IMR-90 (cell line): ENCODE results near the gene MYT1. TPM values are rescaled to one million over a fixed set of nuclear protein-coding genes. Genes with fewer than 3 reads are reported as not detected.

Source experiments
- ATAC-seq: fragments of 200-7000 bp; cut with Tn5 transposase; 2 replicates; pipeline ENCODE4 v1.9.1; 2020; ENCODE audit warnings: low read depth, mild to moderate bottlenecking, moderate library complexity
- BruUV-seq: library from RNA; stranded (reverse); fragments of 400-500 nt; replicated peaks from 2 replicates; lab custom pipeline; 2021; lab: Mats Ljungman, UMichigan
- CTCF ChIA-PET: fragments of 300-600 bp; formaldehyde crosslinking; extraction: SDS; loops from one replicate; lab custom pipeline; 2021; ENCODE audit warnings: antibody characterized with exemption; lab: Yijun Ruan, JAX
- POLR2A ChIA-PET: fragments of 300-600 bp; sonication (Branson Sonifier 250); formaldehyde crosslinking; loops from one replicate; lab custom pipeline; 2022; ENCODE audit warnings: antibody characterized with exemption; ENCODE audit not compliant: unreplicated experiment; lab: Charles Lee
- DNase-seq: peaks from one replicate; pipeline ENCODE4 v3.0.0; 2013
- H2AFZ ChIP-seq: replicated peaks from 2 replicates; pipeline ENCODE3; 2013; ENCODE audit warnings: low read length, mild to moderate bottlenecking; ENCODE audit not compliant: poor library complexity
- H2AK5ac ChIP-seq: 2 replicates; pipeline ENCODE4 v1.6.1; 2013; ENCODE audit warnings: low read depth, low read length, inconsistent platforms
- H2AK9ac ChIP-seq: replicated peaks from 2 replicates; pipeline ENCODE3; 2013; ENCODE audit warnings: mild to moderate bottlenecking, low read depth, low read length, moderate library complexity; ENCODE audit not compliant: poor library complexity
- H2BK120ac ChIP-seq: 2 replicates; pipeline ENCODE4 v1.6.1; 2013; ENCODE audit warnings: low read depth, low read length, inconsistent platforms
- H2BK15ac ChIP-seq: 3 replicates; pipeline ENCODE4 v1.6.1; 2013; ENCODE audit warnings: low read depth, low read length, inconsistent platforms
- H2BK20ac ChIP-seq: 2 replicates; pipeline ENCODE4 v1.6.1; 2013; ENCODE audit warnings: low read depth, mild to moderate bottlenecking, inconsistent platforms, low read length, moderate library complexity
- H2BK5ac ChIP-seq: 2 replicates; pipeline ENCODE4 v1.6.1; 2013; ENCODE audit warnings: mild to moderate bottlenecking, low read depth, low read length, inconsistent platforms; ENCODE audit not compliant: poor library complexity, severe bottlenecking
- H3K14ac ChIP-seq: replicated peaks from 2 replicates; pipeline ENCODE4 v1.6.1; 2013; ENCODE audit warnings: low read depth, low read length, inconsistent platforms
- H3K18ac ChIP-seq: 2 replicates; pipeline ENCODE4 v1.6.1; 2013; ENCODE audit warnings: low read depth, low read length, control low read depth
- H3K23ac ChIP-seq: 2 replicates; pipeline ENCODE4 v1.6.1; 2013; ENCODE audit warnings: low read depth, low read length, inconsistent platforms
- H3K27ac ChIP-seq: 2 replicates; pipeline ENCODE4 v1.5.1; 2013; ENCODE audit warnings: mild to moderate bottlenecking, control low read depth, low read length; ENCODE audit not compliant: insufficient read depth
- H3K27me3 ChIP-seq: 2 replicates; pipeline ENCODE4 v1.6.1; 2013; ENCODE audit warnings: low read length; ENCODE audit not compliant: control insufficient read depth, insufficient read depth
- H3K36me3 ChIP-seq: 2 replicates; pipeline ENCODE4 v1.6.1; 2013; ENCODE audit warnings: low read length, mixed read lengths; ENCODE audit not compliant: control insufficient read depth, insufficient read depth
- H3K4ac ChIP-seq: 2 replicates; pipeline ENCODE4 v1.6.1; 2013; ENCODE audit warnings: low read depth, low read length, inconsistent platforms
- H3K4me1 ChIP-seq: 2 replicates; pipeline ENCODE4 v1.6.1; 2013; ENCODE audit warnings: low read length, mixed read lengths; ENCODE audit not compliant: control insufficient read depth, insufficient read depth
- H3K4me2 ChIP-seq: 2 replicates; pipeline ENCODE4 v1.6.1; 2013; ENCODE audit warnings: low read depth, mild to moderate bottlenecking, control low read depth, low read length, moderate library complexity
- H3K4me3 ChIP-seq: 2 replicates; pipeline ENCODE4 v1.5.1; 2013; ENCODE audit warnings: low read depth, mild to moderate bottlenecking, control low read depth, low read length, moderate library complexity; ENCODE audit not compliant: insufficient read depth
- H3K56ac ChIP-seq: 2 replicates; pipeline ENCODE4 v1.6.1; 2013; ENCODE audit warnings: low read length, inconsistent platforms; ENCODE audit not compliant: insufficient read depth; ENCODE audit errors: extremely low read depth
- H3K79me1 ChIP-seq, 2 experiments: 2 replicates each; pipeline ENCODE4 v1.6.1; 2013; ENCODE audit warnings: low read length in 2 of 2, inconsistent platforms in 1 of 2, low read depth in 1 of 2
- H3K9ac ChIP-seq: 2 replicates; pipeline ENCODE4 v1.6.1; 2013; ENCODE audit warnings: low read depth, low read length, control low read depth
- H3K9me1 ChIP-seq: 2 replicates; pipeline ENCODE4 v1.6.1; 2013; ENCODE audit warnings: low read length, inconsistent platforms; ENCODE audit not compliant: insufficient read depth
- H3K9me3 ChIP-seq: 2 replicates; pipeline ENCODE4 v1.6.1; 2013; ENCODE audit warnings: low read length; ENCODE audit not compliant: control insufficient read depth, insufficient read depth
- H4K20me1 ChIP-seq: 2 replicates; pipeline ENCODE4 v1.6.1; 2013; ENCODE audit warnings: low read length, inconsistent platforms; ENCODE audit not compliant: insufficient read depth
- H4K5ac ChIP-seq: 2 replicates; pipeline ENCODE4 v1.6.1; 2013; ENCODE audit warnings: mild to moderate bottlenecking, low read depth, low read length, control low read depth
- H4K8ac ChIP-seq, 2 experiments: 2 replicates each; pipeline ENCODE4 v1.6.1; 2013; ENCODE audit warnings: low read depth in 2 of 2, low read length in 2 of 2, control low read depth in 1 of 2, inconsistent platforms in 1 of 2
- H4K91ac ChIP-seq: 2 replicates; pipeline ENCODE4 v1.6.1; 2013; ENCODE audit warnings: low read depth, low read length, inconsistent platforms; ENCODE audit not compliant: insufficient read depth
- BHLHE40 ChIP-seq: fragments of 150-350 bp; IDR thresholded peaks from 2 replicates; pipeline ENCODE4 v1.6.1; 2016; ENCODE audit warnings: mild to moderate bottlenecking, low read depth, low read length
- CEBPB ChIP-seq: IDR thresholded peaks from 2 replicates; pipeline ENCODE4 v1.6.1; 2012; ENCODE audit warnings: low read depth, low read length, improper control_type of control experiment
- CHD1 ChIP-seq: IDR thresholded peaks from 2 replicates; pipeline ENCODE4 v1.6.1; 2012; ENCODE audit warnings: low read depth, low read length, improper control_type of control experiment
- CTCF ChIP-seq: conservative IDR thresholded peaks from 2 replicates; pipeline ENCODE4 v1.5.1; 2012; ENCODE audit warnings: mild to moderate bottlenecking, low read depth, low read length, improper control_type of control experiment
- ELK1 ChIP-seq: fragments of 150-350 bp; IDR thresholded peaks from 2 replicates; pipeline ENCODE4 v1.6.1; 2016; ENCODE audit warnings: low read depth, mild to moderate bottlenecking, low read length, moderate library complexity, borderline replicate concordance
- FOS ChIP-seq: fragments of 150-350 bp; IDR thresholded peaks from 2 replicates; pipeline ENCODE4 v1.6.1; 2016; ENCODE audit warnings: low read depth, low read length
- MAFK ChIP-seq: IDR thresholded peaks from 2 replicates; pipeline ENCODE4 v1.6.1; 2012; ENCODE audit warnings: low read depth, low read length, improper control_type of control experiment
- MAZ ChIP-seq: IDR thresholded peaks from 2 replicates; pipeline ENCODE4 v1.6.1; 2012; ENCODE audit warnings: low read depth, mild to moderate bottlenecking, low read length, improper control_type of control experiment, moderate library complexity, borderline replicate concordance
- MXI1 ChIP-seq: IDR thresholded peaks from 2 replicates; pipeline ENCODE4 v1.6.1; 2012; ENCODE audit warnings: low read depth, mild to moderate bottlenecking, low read length, moderate library complexity, borderline replicate concordance
- NFE2L2 ChIP-seq: fragments of 150-350 bp; IDR thresholded peaks from 2 replicates; pipeline ENCODE4 v1.6.1; 2016; ENCODE audit warnings: low read depth, mild to moderate bottlenecking, low read length
- POLR2A ChIP-seq: IDR thresholded peaks from 2 replicates; pipeline ENCODE4 v1.6.1; 2012; ENCODE audit warnings: mild to moderate bottlenecking, low read depth, low read length
- RAD21 ChIP-seq: IDR thresholded peaks from 2 replicates; pipeline ENCODE4 v1.6.1; 2012; ENCODE audit warnings: low read length, improper control_type of control experiment
- RCOR1 ChIP-seq: IDR thresholded peaks from 2 replicates; pipeline ENCODE4 v1.6.1; 2012; ENCODE audit warnings: mild to moderate bottlenecking, low read length, improper control_type of control experiment; ENCODE audit not compliant: insufficient replicate concordance
- RFX5 ChIP-seq: IDR thresholded peaks from 2 replicates; pipeline ENCODE4 v1.8.0; 2012; ENCODE audit warnings: low read depth, mild to moderate bottlenecking, low read length, moderate library complexity
- SMC3 ChIP-seq: fragments of 150-350 bp; IDR thresholded peaks from 2 replicates; pipeline ENCODE4 v1.6.1; 2016; ENCODE audit warnings: low read depth, mild to moderate bottlenecking, antibody characterized with exemption, low read length, moderate library complexity
- USF2 ChIP-seq: fragments of 150-350 bp; IDR thresholded peaks from 2 replicates; pipeline ENCODE4 v1.6.1; 2017; ENCODE audit warnings: mild to moderate bottlenecking, antibody characterized with exemption, low read length, low read depth
- WGBS, 2 experiments: methylation state at CpG; one replicate each; pipeline versions ENCODE4 v1.1.5 to v1.1.7; 2013; ENCODE audit warnings: missing lambda C conversion rate in 2 of 2; ENCODE audit not compliant: insufficient read length in 1 of 2; ENCODE audit errors: extremely low coverage in 2 of 2; 5-methylcytosine and 5-hydroxymethylcytosine counted together
- dilution Hi-C: fragments of 300-500 bp; cut with HindIII; formaldehyde crosslinking; loops from one replicate; pipeline ENCODE4 v1.14.3; 2018; ENCODE audit warnings: low sequenced_read_pairs; ENCODE audit not compliant: unreplicated experiment
- in situ Hi-C: fragments of 300-500 bp; cut with MboI; formaldehyde crosslinking; loops from 3 replicates; pipeline ENCODE4 v1.14.3; 2019; ENCODE audit warnings: low sequenced_read_pairs, inconsistent platforms, mixed read lengths
- intact Hi-C: fragments of 100-400 bp; cut with micrococcal nuclease; formaldehyde crosslinking; loops from 2 replicates; pipeline ENCODE4 v1.10.0; 2022
- polyA plus RNA-seq, 3 experiments: library from polyadenylated mRNA; depleted of rRNA; stranded (reverse); fragments of >200 nt; gene quantifications; 2 replicates each; pipeline ENCODE4 v1.2.3, GENCODE V29; 2012; ENCODE audit warnings: low replicate concordance in 1 of 3
- total RNA-seq: library from RNA; depleted of rRNA; stranded (reverse); fragments of >200 nt; gene quantifications from 2 replicates; pipeline ENCODE4 v1.2.3, GENCODE V29; 2012

MYT1 gene
- total and polyA plus RNA-seq, 2 of the 4 experiments (the other 2 are of a cell fraction): not detected

- no peak overlapping the region for H3K14ac ChIP-seq
- no peak overlapping the region for H4K8ac ChIP-seq
- no peak for DNase-seq
- ATAC-seq: no peak
- no peaks in the 10 kb centered on the region for H3K36me3 ChIP-seq
- H3K4ac ChIP-seq: no peak overlapping the region
- H3K18ac ChIP-seq: no peak overlapping the region
- no peak overlapping the region for H2BK15ac ChIP-seq
- no peak overlapping the region for H2AK5ac ChIP-seq
- H2AFZ ChIP-seq: no peak overlapping the region
- in situ Hi-C loops (no loop called here), dilution Hi-C loops (no loop called here), intact Hi-C loops (no loop called here)
- no peaks in the 10 kb centered on the region for H4K20me1 ChIP-seq
- H3K27ac ChIP-seq: no peak overlapping the region
- no TSS peak for BruUV-seq
- H3K9me3 ChIP-seq: no peaks in the 10 kb centered on the region
- no peak overlapping the region for H2AK9ac ChIP-seq
- no peak overlapping the region for H2BK5ac ChIP-seq
- ChIA-PET CTCF (interaction anchor here (0.6 kb wide), 1 partner anchor 21 kb away, joined by 4 read pairs; no protein-coding TSS in a partner anchor), POLR2A (no interaction called here)
- no peaks in the 10 kb centered on the region for H3K4me1 ChIP-seq
- no peaks in the 10 kb centered on the region for H3K79me1 ChIP-seq
- TF ChIP-seq MXI1 (no peak), NFE2L2 (no peak), RAD21 (no peak), MAZ (no peak), CHD1 (no peak), USF2 (no peak), SMC3 (no peak), FOS (no peak), ELK1 (no peak), POLR2A (no peak), BHLHE40 (no peak), CEBPB (no peak), RCOR1 (no peak), CTCF (no peak), MAFK (no peak), RFX5 (no peak)
- H3K9me1 ChIP-seq: no peaks in the 10 kb centered on the region
- no peak overlapping the region for H3K4me3 ChIP-seq
- 75% methylated on average over 8 of the region's 17 CpGs; no CpG with 5 or more reads in 1 of the 2 experiments for WGBS, 2 experiments
- H3K23ac ChIP-seq: no peak overlapping the region
- no peak overlapping the region for H3K4me2 ChIP-seq
- no peak overlapping the region for H2BK20ac ChIP-seq
- H2BK120ac ChIP-seq: no peak overlapping the region
- H3K27me3 ChIP-seq: peaks cover 10% of the 10 kb centered on the region; the same call in 1 of the 2 replicates
- no peak overlapping the region for H4K91ac ChIP-seq
- H3K9ac ChIP-seq: no peak overlapping the region
- H4K5ac ChIP-seq: no peak overlapping the region
- no peak overlapping the region for H3K56ac ChIP-seq
Observed at GRCh38 chr20:64237316-64237715, 73.1 kb downstream of the MYT1 start.
